Stimulated activated CD4-positive, alpha-beta T cell treated with anti-CD3 and anti-CD28 coated beads, TNF-alpha, amount 100 ng/mL, for 48 hours (primary cell): ENCODE data around the gene TRPM5.

Experiments
- DNase-seq, 3 donors: peaks; one replicate each; pipeline ENCODE4 v3.0.0-alpha.2; 2020; ENCODE audit warnings: low read depth in 3 of 3

TRPM5 gene

DNA sequence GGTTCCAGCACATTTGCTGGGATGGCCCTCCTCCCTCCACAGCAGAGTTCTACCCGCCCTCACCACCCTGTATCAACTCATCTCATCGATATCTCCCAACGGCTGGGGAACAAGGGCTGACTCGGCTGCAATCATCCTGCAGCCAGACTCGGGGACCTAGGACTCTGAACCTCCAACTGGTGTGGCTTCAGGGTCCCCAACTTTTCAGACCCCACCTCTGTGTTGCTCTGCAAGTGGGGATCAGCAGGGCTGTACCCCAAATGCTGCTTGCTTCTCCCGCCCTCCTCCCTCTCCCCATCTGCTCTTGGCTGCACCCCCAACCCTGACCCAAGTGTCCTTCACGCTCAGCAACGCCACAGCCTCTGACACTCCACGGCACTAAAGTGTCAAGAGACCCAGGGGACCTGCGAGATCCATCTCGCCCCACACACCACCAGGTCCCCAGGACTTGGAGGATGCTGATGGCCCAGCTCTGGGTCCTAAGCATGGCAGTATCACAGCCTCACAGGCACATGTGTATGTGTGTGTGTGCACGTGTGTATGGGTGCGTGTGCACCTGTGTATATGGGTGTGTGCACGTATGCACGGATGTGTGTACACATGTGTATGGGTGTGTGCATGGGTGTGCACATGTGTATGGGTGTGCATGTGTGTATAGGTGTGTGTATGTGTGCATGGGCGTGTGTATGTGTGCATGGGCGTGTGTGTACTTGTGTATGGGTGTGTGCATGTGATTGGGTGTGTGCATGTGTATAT lies 26.9 kb upstream of the TRPM5 start:
- no peak for DNase-seq

- DNase-seq, result no peak
Measured at GRCh38 chr11:2470495-2470894, 26.2 kb upstream of the TRPM5 start.

DNA sequence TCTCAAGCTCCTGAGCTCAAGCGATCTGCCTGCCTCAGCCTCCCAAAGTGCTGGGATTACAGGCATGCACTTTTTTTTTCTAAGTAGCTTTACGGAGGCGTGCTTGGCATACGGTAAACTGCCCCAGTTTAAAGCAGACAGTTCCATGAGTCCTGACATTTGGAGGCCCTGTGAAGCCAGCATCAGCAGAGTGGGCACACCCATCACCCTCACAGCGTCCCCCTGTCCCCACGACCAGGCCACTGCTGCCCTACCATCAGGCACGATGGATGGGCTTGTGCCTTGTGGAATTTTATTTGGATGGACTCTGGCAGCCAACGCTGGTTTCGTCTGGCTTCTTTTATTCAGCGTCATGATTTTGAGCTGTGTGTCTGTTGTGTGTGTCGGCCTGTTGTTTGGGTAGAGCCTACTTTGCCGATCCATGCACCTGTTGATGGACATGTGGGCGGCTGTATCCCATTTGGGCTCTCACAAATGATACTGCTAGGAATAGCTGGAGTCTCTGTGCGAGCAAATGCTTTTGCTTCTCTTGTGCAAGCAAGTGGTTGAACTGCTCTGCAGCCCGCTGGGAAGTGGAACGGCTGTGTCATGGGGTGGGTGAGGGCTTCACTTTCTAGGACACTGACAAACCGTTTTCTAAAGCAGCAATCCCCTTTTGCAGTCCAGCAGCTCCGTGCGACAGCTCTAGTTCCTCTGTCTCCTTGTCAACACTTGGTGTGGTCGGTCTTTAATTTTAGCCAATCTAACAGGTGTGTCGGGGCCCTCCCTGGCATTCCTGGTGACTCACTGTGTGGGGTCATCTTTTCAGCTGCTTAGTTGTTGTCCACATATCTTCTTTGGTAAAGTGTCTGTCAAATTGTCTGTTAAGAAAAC lies 24.3 kb upstream of the TRPM5 start:
- no peak for DNase-seq

DNA sequence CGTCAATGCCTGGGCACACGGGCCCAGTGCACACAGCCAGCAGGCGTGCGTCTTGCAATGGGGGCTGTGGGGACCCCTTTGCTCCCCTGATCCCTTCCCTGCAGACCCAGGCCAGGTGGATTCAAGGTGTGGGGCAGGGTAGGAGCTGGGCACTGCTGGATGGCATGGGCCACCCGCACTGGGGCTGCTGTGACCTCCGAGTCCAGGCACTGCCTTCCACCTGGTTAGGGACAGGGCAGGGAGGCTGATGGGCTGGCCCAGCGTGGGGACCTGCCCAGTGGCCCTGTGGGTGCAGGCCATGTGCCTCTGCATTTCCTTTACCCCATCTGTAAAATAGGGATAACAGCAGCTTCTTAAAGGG lies 23.4 kb upstream of the TRPM5 start:
- DNase-seq, result no peak

GRCh38 chr11:2466869-2467694 lies 22.8 kb upstream of the TRPM5 start:
- DNase-seq, result no peak

DNA sequence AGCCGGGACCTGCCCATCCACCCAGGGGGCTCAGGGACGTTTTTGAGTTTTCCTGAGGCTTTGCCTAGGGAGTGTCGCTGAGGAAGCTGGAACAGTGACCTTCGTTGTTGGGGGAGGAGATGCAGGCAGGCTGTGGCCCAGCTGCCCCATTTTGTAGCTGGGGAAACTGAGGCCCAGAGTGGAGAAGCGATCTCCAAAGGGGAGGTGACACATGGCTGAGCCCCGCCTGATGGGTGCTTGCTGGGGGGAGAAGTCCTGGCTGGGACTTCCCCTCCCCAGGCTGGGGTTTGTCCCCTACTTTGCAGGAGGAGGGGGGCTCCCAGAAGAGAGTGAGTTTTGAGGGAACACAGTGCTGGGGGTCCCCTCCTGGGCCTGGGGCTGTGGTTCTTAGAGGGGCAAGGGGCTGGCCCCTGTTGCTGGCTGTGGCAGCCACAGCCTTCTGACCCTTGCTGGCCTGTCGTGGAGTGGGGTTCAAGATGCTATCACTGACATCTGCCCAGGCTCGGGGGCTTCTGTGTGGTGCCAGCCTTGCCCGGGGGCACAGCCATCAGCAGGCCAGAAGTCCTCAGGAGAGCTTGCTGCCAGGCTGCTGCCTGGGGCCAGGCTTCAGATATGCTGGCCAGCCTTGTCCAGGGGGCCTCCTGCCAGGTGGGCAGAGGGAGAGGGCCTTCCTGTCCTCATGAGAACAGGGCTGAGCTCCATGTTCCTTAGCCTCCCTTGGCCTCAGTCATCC lies 21.9 kb upstream of the TRPM5 start:
- DNase-seq, result no peak

GRCh38 chr11:2465202-2466068 lies 21.1 kb upstream of the TRPM5 start:
- DNase-seq, result no peak

DNA sequence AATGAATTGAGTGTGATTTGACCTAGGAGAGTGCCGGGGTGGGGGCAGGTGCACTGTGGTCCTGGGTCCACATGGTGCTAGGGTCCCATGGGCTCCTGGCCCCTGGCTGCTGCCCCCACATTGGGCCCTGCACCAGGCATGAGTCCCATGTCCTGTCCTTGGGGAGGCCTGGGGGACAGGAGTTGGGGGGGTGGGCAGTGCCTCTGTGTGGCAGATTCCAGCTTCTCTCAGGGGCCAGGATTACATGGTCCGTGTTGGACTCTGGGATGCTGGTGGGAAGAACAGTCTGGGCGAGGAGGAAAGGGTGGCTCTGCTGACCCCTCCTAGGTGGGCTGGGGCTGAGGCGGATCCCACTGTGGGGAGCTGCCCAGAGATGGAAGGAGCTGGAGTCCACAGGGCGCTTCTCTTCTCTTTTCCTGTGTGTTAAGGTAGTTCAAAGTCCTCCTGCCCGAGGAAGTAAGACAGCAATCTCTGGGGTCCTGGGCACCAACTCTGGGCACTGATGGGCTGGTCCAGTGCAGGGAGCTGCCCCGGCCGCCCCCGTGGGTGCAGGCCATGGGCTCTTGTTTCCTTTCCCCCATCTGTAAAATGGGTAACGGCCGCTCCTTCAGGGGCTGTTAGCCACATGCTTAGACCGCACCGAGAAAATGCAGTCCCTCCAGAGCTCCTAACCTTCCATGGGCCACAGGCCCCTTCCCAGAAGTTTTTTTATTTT lies 20.3 kb upstream of the TRPM5 start:
- no peak for DNase-seq

DNA sequence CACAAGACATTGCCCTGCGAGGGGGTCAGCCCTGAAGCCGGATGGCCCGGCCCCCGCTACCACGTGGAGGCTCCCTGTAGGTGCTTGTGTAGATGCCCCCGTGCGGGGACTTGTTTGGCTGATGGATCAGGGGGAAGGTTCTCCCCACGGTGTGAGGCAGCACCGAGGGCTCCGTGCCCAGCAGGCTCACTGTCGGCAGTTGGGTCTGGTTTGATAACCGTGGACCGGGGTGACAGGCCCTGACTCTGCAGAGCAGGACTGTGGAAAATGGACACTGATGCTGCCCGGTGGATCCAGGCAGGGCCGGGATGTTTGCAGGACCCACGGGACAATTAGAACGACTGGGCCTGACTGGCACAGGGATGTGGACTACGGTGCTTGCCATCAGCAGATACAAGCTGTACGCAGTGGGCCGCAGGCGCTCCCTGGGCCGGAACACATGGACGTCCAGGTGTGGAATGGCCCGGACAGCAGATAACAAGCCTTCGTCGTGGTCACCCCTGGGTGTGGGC lies 19.5 kb upstream of the TRPM5 start:
- no peak for DNase-seq

- no peak for DNase-seq
Measured at GRCh38 chr11:2462986-2463765, 18.9 kb upstream of the TRPM5 start.

GRCh38 chr11:2462543-2462985 lies 18.2 kb upstream of the TRPM5 start:
- DNase-seq, result no peak

- DNase-seq, result no peak
Measured at GRCh38 chr11:2461956-2462542, 17.7 kb upstream of the TRPM5 start.

DNA sequence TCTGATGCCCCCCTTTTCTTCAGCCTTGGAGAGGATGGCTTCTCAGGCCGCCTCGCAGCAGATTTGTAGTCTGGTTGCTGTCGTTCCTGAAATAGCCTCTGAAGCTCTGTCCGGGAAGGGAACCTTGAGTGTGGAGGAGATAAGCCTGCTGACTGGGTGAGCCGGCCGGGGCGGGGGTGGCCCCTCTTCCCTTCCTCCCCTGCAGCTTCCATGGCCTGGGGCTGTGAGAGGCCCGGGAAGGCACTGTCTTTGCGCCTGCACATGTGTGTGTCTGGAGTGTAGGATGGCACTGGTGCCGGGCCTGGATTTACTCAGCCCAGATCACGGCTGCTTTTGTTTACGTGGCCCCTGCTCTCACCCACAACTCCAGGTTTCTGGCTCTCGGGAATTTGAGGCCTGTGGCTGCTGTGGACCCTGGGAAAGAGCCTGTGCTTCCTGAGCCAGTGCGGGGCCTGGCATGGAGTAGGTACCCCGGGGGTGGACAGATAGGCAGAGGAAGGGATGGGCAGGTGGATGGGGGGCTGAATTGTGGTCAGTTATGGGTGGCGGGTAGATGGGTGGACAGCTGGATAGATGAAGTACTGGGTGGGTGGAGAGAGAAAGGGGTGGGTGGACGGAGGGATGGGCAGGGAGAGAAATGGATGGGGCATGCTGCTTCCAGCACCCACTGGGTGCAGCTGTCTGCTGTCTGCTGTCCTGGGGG lies 17.1 kb upstream of the TRPM5 start:
- DNase-seq, result no peak

DNA sequence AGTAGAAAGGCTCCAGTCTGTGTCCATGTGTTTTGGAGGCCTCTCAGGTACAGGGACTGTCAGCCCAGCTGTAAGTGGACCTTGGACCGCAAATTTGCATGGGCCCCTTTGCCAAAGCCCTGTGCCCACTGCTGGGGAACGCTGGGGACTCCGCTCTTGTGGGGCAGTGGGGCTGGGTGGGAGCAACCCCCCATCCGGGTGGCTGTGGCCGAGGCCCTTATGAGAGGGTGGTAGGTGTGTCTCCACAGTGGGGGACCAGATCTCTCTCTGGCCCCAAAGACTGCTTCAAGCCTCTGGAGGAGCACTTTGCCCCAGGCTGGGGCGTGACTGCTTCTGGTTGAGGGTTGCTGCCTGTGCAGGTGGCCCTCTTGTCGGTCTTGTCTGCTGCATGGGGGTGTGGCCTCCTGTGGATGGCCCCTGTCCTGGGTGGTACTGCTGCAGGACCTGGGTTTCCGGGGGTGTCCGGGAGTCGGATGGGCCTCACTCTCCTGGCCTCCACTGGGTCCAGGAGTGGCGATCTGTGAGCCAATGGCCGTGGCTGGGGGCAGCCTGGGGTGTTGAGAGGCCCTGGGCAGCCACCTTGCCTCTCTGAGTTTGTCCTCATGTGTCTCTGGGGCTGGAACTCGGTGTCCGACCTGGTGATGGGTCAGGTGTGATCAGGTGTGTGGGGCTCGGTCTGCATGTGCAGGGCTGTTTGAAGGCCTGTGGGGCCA lies 16.4 kb upstream of the TRPM5 start:
- no peak for DNase-seq

- no peak for DNase-seq
Measured at GRCh38 chr11:2459796-2460531, 15.7 kb upstream of the TRPM5 start.

DNA sequence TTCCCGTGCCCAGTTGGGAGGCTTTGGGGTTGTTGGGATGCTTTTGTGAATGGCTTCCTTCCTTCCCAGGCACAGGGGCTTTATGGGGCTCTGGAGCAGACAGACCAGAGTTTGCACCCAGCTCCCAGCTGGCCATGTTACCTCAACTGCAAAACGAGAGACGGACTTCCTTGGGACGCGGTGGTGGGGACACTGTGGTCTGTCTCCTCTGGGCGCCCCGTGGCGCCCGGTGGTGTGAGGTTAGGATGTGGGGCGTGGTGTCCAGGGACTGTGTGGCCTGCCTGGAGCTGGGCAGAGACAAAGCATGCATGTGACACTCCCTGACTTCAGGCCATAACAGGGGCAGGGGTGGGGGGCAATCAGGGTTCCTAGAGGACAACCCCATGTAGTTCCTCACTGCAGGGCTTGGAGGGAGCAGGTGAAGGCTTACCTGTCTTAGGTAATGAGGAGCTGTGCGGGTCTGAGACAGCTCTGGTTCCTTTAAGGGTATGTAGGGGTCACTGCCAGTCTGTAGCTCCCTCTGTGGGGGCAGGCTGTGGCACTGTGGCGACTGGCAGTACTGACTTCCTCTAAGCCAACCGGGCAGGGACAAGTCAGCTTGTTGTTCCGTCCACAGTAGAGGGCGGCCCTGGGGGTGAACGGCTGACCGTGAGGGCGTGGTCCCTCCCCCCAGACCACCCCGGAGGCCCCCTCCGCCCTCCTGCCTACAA lies 14.9 kb upstream of the TRPM5 start:
- no peak for DNase-seq
